Medulla oblongata (tissue), 1 donor: ENCODE data around the gene AOAH.

Experiments
- DNase-seq: peaks from one replicate; pipeline ENCODE4 v3.0.0-alpha.2; 2015; ENCODE audit errors: extremely low spot score

The AOAH gene

GRCh38 chr7:36549029-36549428, 175.3 kb downstream of the AOAH start:
- no peak for DNase-seq

GRCh38 chr7:36547416-36547815, 176.9 kb downstream of the AOAH start:
- DNase-seq: no peak

GRCh38 chr7:36546331-36546730, 178.0 kb downstream of the AOAH start:
- no peak for DNase-seq

GRCh38 chr7:36545291-36545690, 179.0 kb downstream of the AOAH start:
- DNase-seq: no peak

- no peak for DNase-seq
Measured at GRCh38 chr7:36538126-36538525, 186.2 kb downstream of the AOAH start.

GRCh38 chr7:36535866-36536664, 188.2 kb downstream of the AOAH start:
- no peak for DNase-seq

GRCh38 chr7:36533717-36534116, 190.6 kb downstream of the AOAH start:
- no peak for DNase-seq

GRCh38 chr7:36532981-36533499, 191.3 kb downstream of the AOAH start:
- DNase-seq: no peak

GRCh38 chr7:36531951-36532350, 192.3 kb downstream of the AOAH start:
- DNase-seq: no peak

GRCh38 chr7:36530456-36530855, 193.8 kb downstream of the AOAH start:
- peak; percentile 30 for DNase-seq

GRCh38 chr7:36527549-36527913, 196.8 kb downstream of the AOAH start:
- DNase-seq: no peak

- DNase-seq: no peak
Measured at GRCh38 chr7:36526863-36527548, 197.3 kb downstream of the AOAH start.

- DNase-seq: no peak
Measured at GRCh38 chr7:36523371-36524101, 200.8 kb downstream of the AOAH start.

GRCh38 chr7:36522453-36523007, 201.8 kb downstream of the AOAH start:
- DNase-seq: no peak

- no peak for DNase-seq
Measured at GRCh38 chr7:36521911-36522310, 202.4 kb downstream of the AOAH start.

GRCh38 chr7:36521133-36521532, 203.2 kb downstream of the AOAH start:
- DNase-seq: no peak

- DNase-seq: no peak
Measured at GRCh38 chr7:36515847-36516246, 208.4 kb downstream of the AOAH start.

GRCh38 chr7:36514289-36515243, 209.7 kb downstream of the AOAH start:
- DNase-seq: peak; percentile 88

GRCh38 chr7:36513393-36513792, 210.9 kb downstream of the AOAH start:
- no peak for DNase-seq

GRCh38 chr7:36512616-36513015, 211.7 kb downstream of the AOAH start:
- DNase-seq: no peak

GRCh38 chr7:36509962-36510361, 214.3 kb downstream of the AOAH start:
- no peak for DNase-seq
